ENCODE measurements around the gene KHSRP. TPM values are rescaled to one million over a fixed set of nuclear protein-coding genes. Genes with fewer than 3 reads are reported as not detected.
A peak's percentile ranks its signal among the peaks of the same experiment; 100 is the strongest.

KHSRP gene, protein sequence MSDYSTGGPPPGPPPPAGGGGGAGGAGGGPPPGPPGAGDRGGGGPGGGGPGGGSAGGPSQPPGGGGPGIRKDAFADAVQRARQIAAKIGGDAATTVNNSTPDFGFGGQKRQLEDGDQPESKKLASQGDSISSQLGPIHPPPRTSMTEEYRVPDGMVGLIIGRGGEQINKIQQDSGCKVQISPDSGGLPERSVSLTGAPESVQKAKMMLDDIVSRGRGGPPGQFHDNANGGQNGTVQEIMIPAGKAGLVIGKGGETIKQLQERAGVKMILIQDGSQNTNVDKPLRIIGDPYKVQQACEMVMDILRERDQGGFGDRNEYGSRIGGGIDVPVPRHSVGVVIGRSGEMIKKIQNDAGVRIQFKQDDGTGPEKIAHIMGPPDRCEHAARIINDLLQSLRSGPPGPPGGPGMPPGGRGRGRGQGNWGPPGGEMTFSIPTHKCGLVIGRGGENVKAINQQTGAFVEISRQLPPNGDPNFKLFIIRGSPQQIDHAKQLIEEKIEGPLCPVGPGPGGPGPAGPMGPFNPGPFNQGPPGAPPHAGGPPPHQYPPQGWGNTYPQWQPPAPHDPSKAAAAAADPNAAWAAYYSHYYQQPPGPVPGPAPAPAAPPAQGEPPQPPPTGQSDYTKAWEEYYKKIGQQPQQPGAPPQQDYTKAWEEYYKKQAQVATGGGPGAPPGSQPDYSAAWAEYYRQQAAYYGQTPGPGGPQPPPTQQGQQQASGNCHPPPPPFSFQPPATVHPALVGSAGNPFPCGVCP
- total RNA-seq (2022): 297 and 307 TPM in 2 replicates
- Bru-seq, nascent RNA: percentile 81 among the genes with signal in this experiment
- BruChase-seq, experiment 1, labeled RNA remaining after a 6-hour chase: percentile 98 among the genes with signal in this experiment
- percentile 95 among the genes with signal in this experiment for BruChase-seq, experiment 2, labeled RNA remaining after a 2-hour chase
- long read RNA-seq, partial matches to known transcripts: 5 of 28 reads
- long read RNA-seq, other reads (novel, unspliced or antisense): 20 of 28 reads

DNA sequence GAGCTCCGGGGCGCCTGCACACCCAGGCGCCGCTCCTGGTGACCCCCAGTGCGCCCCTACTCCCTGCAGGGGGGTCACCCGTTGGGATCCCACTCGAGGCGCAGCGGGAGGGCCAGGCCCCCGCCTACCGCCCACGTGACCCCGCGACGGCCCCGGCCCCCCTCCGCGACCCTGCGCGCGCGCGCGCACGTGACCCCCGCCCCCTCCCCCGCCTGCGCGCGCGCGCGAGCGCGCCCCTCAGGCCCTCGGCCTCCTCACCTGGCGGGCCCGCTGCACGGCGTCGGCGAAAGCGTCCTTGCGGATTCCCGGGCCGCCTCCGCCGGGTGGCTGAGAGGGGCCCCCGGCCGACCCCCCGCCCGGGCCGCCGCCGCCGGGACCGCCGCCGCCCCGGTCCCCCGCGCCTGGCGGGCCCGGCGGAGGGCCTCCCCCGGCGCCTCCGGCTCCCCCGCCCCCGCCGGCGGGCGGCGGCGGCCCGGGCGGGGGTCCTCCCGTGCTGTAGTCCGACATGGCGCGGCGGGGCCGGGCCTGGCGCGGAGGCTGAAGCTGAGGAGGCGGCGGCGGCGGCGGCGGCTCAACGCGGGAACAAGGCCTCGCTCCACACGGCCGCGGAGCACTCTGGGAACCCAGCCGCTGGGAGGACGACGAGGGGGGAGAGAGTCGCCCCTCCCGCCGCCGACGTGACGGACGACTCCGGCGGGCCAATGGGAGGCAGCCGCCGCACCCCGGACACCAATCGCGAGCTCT is at the start of gene KHSRP:
Gene KHSRP (minus strand): TSS at position 617 of the 744 bp plus-strand sequence. CDS start 110 bp downstream, at position 507.
- Mint-ChIP-seq H3K9me3 (ENCODE audit: low read depth, unreplicated experiment) (no peaks in the 10 kb centered on the region), H3K27ac (ENCODE audit: unreplicated experiment) (peak within 1 kb of the TSS; percentile 99), H3K4me1 (ENCODE audit: low read depth, unreplicated experiment) (no peaks in the 10 kb centered on the region), H3K4me3 (ENCODE audit: low read depth, unreplicated experiment) (peak within 1 kb of the TSS; percentile 87), H3K27me3 (ENCODE audit: unreplicated experiment) (no peaks in the 10 kb centered on the region), H3K36me3 (ENCODE audit: insufficient read depth, unreplicated experiment) (peaks cover 34% of the 10 kb centered on the region)
- CTCF ChIA-PET: no interaction called here
- TF ChIP-seq, protein P1, sequence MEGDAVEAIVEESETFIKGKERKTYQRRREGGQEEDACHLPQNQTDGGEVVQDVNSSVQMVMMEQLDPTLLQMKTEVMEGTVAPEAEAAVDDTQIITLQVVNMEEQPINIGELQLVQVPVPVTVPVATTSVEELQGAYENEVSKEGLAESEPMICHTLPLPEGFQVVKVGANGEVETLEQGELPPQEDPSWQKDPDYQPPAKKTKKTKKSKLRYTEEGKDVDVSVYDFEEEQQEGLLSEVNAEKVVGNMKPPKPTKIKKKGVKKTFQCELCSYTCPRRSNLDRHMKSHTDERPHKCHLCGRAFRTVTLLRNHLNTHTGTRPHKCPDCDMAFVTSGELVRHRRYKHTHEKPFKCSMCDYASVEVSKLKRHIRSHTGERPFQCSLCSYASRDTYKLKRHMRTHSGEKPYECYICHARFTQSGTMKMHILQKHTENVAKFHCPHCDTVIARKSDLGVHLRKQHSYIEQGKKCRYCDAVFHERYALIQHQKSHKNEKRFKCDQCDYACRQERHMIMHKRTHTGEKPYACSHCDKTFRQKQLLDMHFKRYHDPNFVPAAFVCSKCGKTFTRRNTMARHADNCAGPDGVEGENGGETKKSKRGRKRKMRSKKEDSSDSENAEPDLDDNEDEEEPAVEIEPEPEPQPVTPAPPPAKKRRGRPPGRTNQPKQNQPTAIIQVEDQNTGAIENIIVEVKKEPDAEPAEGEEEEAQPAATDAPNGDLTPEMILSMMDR (IDR thresholded peaks at IDR 0.05; ENCODE audit: unreplicated experiment): no peak
- no peak for DNase-seq
- intact Hi-C loops (cut with micrococcal nuclease; ENCODE audit: unreplicated experiment): no loop called here
- no TSS peak for BruUV-seq (replicated peaks)

DNA sequence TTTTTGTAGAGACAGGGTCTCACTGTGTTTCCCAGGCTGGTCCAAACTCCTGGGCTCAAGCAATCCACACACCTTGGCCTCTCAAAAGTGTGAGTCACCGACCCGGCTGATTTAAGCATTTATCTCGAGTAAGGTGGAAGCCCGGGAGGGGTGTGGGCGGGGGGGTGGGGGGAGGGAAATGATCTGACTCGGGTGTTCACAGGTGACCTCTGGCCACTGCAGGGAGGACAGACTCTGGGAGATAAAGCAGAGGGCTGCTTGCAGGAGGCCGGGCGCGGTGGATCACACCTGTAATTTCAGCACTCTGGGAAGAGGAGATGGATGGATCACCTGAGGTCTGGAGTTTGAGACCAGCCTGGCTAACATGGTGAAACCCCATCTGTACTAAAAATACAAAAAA is 49.0 kb upstream of the KHSRP start:
- Mint-ChIP-seq H3K27ac (ENCODE audit: unreplicated experiment) (no peak overlapping the region), H3K27me3 (ENCODE audit: unreplicated experiment) (no peaks in the 10 kb centered on the region), H3K9me3 (ENCODE audit: low read depth, unreplicated experiment) (no peaks in the 10 kb centered on the region), H3K4me3 (ENCODE audit: low read depth, unreplicated experiment) (no peak overlapping the region), H3K4me1 (ENCODE audit: low read depth, unreplicated experiment) (peaks cover 6% of the 10 kb centered on the region), H3K36me3 (ENCODE audit: insufficient read depth, unreplicated experiment) (peaks cover 7% of the 10 kb centered on the region)
- TF ChIP-seq, protein P1 (IDR thresholded peaks at IDR 0.05; ENCODE audit: unreplicated experiment): no peak
- intact Hi-C loops (cut with micrococcal nuclease; ENCODE audit: unreplicated experiment): no loop called here
- CTCF ChIA-PET: no interaction called here
- no peak for DNase-seq
- BruUV-seq (replicated peaks): no TSS peak

DNA sequence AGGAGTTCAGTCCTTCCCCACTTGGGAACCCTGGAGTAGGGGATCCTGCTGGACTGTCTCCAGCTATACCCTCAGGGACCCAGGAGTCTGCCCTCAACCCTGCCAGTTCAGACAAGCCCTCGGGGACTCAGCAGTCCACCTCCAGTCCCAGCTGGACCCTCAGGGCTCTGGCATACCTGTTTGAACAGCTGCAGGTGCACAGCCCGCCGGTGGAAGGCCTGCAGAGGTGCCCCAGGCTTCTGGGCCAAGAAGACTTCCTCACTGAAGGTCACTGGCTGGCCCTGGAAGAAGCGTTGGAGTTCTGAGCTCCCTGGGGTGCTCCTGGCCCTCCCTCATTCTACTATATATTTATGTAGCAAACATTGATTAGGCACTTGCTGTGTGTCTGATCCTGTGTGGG is 48.1 kb upstream of the KHSRP start:
- no peak for DNase-seq
- H3K27me3 Mint-ChIP-seq (ENCODE audit: unreplicated experiment): no peaks in the 10 kb centered on the region
- no peak overlapping the region for H3K27ac Mint-ChIP-seq (ENCODE audit: unreplicated experiment)
- H3K4me3 Mint-ChIP-seq (ENCODE audit: low read depth, unreplicated experiment): no peak overlapping the region
- TF ChIP-seq, protein P1 (IDR thresholded peaks at IDR 0.05; ENCODE audit: unreplicated experiment): no peak
- H3K4me1 Mint-ChIP-seq (ENCODE audit: low read depth, unreplicated experiment): peaks cover 6% of the 10 kb centered on the region
- peaks cover 14% of the 10 kb centered on the region for H3K36me3 Mint-ChIP-seq (ENCODE audit: insufficient read depth, unreplicated experiment)
- CTCF ChIA-PET: no interaction called here
- no peaks in the 10 kb centered on the region for H3K9me3 Mint-ChIP-seq (ENCODE audit: low read depth, unreplicated experiment)
- no TSS peak for BruUV-seq (replicated peaks)
- intact Hi-C loops (cut with micrococcal nuclease; ENCODE audit: unreplicated experiment): no loop called here

DNA sequence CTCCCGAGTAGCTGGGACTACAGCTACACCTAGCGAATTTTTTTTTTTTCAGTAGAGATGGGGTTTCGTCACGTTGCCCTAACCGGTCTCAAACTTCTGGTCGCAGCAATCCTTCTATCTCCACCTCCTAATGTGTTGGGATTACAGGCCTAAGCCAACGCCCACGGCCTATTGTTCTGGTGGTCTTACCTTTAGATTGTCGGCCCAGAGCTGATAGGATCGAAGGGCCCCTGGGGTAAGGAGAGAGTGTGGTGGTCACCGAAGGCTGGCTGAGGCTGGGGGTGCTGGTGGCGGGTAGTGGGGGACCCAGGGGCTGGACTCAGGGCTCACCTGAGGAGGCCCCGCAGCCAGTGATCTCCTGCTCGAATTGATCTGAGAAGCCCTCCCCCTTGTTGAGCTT is 46.5 kb upstream of the KHSRP start:
- Mint-ChIP-seq H3K27ac (ENCODE audit: unreplicated experiment) (no peak overlapping the region), H3K4me3 (ENCODE audit: low read depth, unreplicated experiment) (no peak overlapping the region), H3K4me1 (ENCODE audit: low read depth, unreplicated experiment) (peaks cover 6% of the 10 kb centered on the region), H3K36me3 (ENCODE audit: insufficient read depth, unreplicated experiment) (peaks cover 18% of the 10 kb centered on the region), H3K9me3 (ENCODE audit: low read depth, unreplicated experiment) (no peaks in the 10 kb centered on the region), H3K27me3 (ENCODE audit: unreplicated experiment) (no peaks in the 10 kb centered on the region)
- intact Hi-C loops (cut with micrococcal nuclease; ENCODE audit: unreplicated experiment): no loop called here
- BruUV-seq (replicated peaks): no TSS peak
- DNase-seq: no peak
- TF ChIP-seq, protein P1 (IDR thresholded peaks at IDR 0.05; ENCODE audit: unreplicated experiment): no peak
- CTCF ChIA-PET: no interaction called here
